GM21825 (cell line): ENCODE data around the gene PEBP1.

Experiments used
- ATAC-seq: cut with Tn5 transposase; IDR thresholded peaks from one replicate; pipeline ENCODE4 v1.9.1; 2021; ENCODE audit warnings: mild to moderate bottlenecking, moderate library complexity; ENCODE audit not compliant: unreplicated experiment

The PEBP1 gene

GRCh38 chr12:118135788-118136558, at the start of gene PEBP1:
PEBP1 (plus strand) TSS chr12:118136124; CDS start chr12:118136210, 86 bp downstream.
- ATAC-seq = peak; percentile 98

- no peak for ATAC-seq
Observed at GRCh38 chr12:118089782-118090181, 46.1 kb upstream of the PEBP1 start.

- ATAC-seq = no peak
Observed at GRCh38 chr12:118094039-118094438, 41.9 kb upstream of the PEBP1 start.

GRCh38 chr12:118098401-118098800, 37.5 kb upstream of the PEBP1 start:
- no peak for ATAC-seq

GRCh38 chr12:118098911-118099671, 36.8 kb upstream of the PEBP1 start:
- ATAC-seq = no peak

- ATAC-seq = no peak
Observed at GRCh38 chr12:118101051-118101450, 34.9 kb upstream of the PEBP1 start.

GRCh38 chr12:118102070-118102469, 33.9 kb upstream of the PEBP1 start:
- ATAC-seq = no peak

- ATAC-seq = no peak
Observed at GRCh38 chr12:118102609-118103008, 33.3 kb upstream of the PEBP1 start.

- no peak for ATAC-seq
Observed at GRCh38 chr12:118103201-118103600, 32.7 kb upstream of the PEBP1 start.

GRCh38 chr12:118103601-118104382, 32.1 kb upstream of the PEBP1 start, which contains the start of gene VSIG10:
VSIG10 (minus strand) TSS chr12:118104011; CDS start chr12:118103671, 340 bp downstream.
- ATAC-seq = no peak

GRCh38 chr12:118107011-118107410, 28.9 kb upstream of the PEBP1 start:
- no peak for ATAC-seq

GRCh38 chr12:118107694-118108093, 28.2 kb upstream of the PEBP1 start:
- no peak for ATAC-seq

- no peak for ATAC-seq
Observed at GRCh38 chr12:118109088-118109487, 26.8 kb upstream of the PEBP1 start.

GRCh38 chr12:118119449-118119879, 16.5 kb upstream of the PEBP1 start:
- no peak for ATAC-seq

- ATAC-seq = peak; percentile 67
Observed at GRCh38 chr12:118120579-118121363, 15.2 kb upstream of the PEBP1 start.

- ATAC-seq = no peak
Observed at GRCh38 chr12:118122264-118122663, 13.7 kb upstream of the PEBP1 start.

GRCh38 chr12:118124333-118124874, 11.5 kb upstream of the PEBP1 start:
- no peak for ATAC-seq

GRCh38 chr12:118125743-118126118, 10.2 kb upstream of the PEBP1 start:
- no peak for ATAC-seq

GRCh38 chr12:118126119-118126757, 9.7 kb upstream of the PEBP1 start:
- no peak for ATAC-seq

- ATAC-seq = no peak
Observed at GRCh38 chr12:118127867-118128266, 8.1 kb upstream of the PEBP1 start.
